ENCODE data around the gene PPP1CA. TPM values are rescaled to one million over a fixed set of nuclear protein-coding genes. Genes with fewer than 3 reads are reported as not detected.

The PPP1CA gene
- polyA plus RNA-seq, 2 of the 4 experiments (the other 2 are of a cell fraction): 174 to 208 TPM

- no peak for ATAC-seq
- ChIA-PET CTCF (interaction anchor here (1.0 to 1.7 kb wide), 3 partner anchors 18 to 72 kb away, joined by 3 to 4 read pairs (median 4); partner anchors contain the start of genes GPR152 and PITPNM1), POLR2A (no interaction called here)
- TF ChIP-seq ATOH8 (CRISPR knock-in tag; IDR thresholded peaks at IDR 0.05; ENCODE audit: low read depth): no peak
- TF ChIP-seq MAZ (IDR thresholded peaks at IDR 0.05; ENCODE audit: borderline replicate concordance, low read depth, low read length): no peak
- TF ChIP-seq, protein P1, sequence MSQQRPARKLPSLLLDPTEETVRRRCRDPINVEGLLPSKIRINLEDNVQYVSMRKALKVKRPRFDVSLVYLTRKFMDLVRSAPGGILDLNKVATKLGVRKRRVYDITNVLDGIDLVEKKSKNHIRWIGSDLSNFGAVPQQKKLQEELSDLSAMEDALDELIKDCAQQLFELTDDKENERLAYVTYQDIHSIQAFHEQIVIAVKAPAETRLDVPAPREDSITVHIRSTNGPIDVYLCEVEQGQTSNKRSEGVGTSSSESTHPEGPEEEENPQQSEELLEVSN (IDR thresholded peaks at IDR 0.05; ENCODE audit: borderline replicate concordance, low read depth): no peak
- TF ChIP-seq CEBPB (IDR thresholded peaks at IDR 0.05): no peak
- TF ChIP-seq, protein P2, sequence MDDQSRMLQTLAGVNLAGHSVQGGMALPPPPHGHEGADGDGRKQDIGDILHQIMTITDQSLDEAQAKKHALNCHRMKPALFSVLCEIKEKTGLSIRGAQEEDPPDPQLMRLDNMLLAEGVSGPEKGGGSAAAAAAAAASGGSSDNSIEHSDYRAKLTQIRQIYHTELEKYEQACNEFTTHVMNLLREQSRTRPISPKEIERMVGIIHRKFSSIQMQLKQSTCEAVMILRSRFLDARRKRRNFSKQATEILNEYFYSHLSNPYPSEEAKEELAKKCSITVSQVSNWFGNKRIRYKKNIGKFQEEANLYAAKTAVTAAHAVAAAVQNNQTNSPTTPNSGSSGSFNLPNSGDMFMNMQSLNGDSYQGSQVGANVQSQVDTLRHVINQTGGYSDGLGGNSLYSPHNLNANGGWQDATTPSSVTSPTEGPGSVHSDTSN (IDR thresholded peaks at IDR 0.05): no peak
- TF ChIP-seq SMC3 (IDR thresholded peaks at IDR 0.05): no peak
- TF ChIP-seq, protein P3, sequence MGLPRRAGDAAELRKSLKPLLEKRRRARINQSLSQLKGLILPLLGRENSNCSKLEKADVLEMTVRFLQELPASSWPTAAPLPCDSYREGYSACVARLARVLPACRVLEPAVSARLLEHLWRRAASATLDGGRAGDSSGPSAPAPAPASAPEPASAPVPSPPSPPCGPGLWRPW (IDR thresholded peaks at IDR 0.05): no peak
- no peak for TF ChIP-seq JUN (IDR thresholded peaks at IDR 0.05)
- Histone ChIP-seq H3K4me1 (peaks cover 19% of the 10 kb centered on the region; the same call in 2 of the 3 replicates), H3K4me3 (no peak overlapping the region), H3K27ac (no peak overlapping the region), H3K9me3 (no peaks in the 10 kb centered on the region), H3K4me2 (no peak overlapping the region)
- DNase-seq (ENCODE audit: low read depth in 1 of 2, low spot score in 1 of 2): no peak
- no peak for FAIRE-seq
- WGBS (ENCODE audit: missing lambda C conversion rate): 91% methylated on average over 17 of the region's 22 CpGs
These were observed 32.1 kb upstream of the PPP1CA start for GRCh38 chr11:67433536-67434394.

DNA sequence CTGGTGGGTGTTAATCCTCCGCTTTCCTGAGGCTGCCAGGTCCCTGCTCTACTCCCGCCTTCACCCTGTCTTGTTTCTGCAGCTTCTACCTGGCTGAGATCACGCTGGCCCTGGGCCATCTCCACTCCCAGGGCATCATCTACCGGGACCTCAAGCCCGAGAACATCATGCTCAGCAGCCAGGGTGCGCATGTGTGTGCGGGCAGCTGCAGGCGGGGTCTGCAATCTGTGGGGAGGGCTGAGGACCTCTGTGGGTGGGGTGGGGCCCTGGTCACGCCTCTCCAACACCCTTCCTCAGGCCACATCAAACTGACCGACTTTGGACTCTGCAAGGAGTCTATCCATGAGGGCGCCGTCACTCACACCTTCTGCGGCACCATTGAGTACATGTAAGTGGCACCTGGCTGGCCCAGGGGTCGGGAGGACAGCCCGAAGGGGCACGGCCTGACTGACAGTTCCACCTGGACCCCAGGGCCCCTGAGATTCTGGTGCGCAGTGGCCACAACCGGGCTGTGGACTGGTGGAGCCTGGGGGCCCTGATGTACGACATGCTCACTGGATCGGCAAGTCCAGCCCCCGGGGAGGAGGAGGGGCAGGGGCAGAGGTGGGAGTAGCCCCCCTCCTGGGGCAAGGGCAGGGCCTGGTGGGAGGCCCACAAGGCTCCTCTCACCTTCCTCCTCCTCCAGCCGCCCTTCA, 31.1 kb upstream of the PPP1CA start:
- H3K4me1 ChIP-seq: peaks cover 19% of the 10 kb centered on the region; the same call in 2 of the 3 replicates
- DNase-seq (ENCODE audit: low read depth in 1 of 2, low spot score in 1 of 2) (no peak), FAIRE-seq (no peak), ATAC-seq (no peak)
- CTCF ChIA-PET: interaction anchor here (1.0 to 1.2 kb wide), 2 partner anchors 50 to 73 kb away, joined by 3 to 4 read pairs; partner anchors contain the start of gene PITPNM1
- WGBS (ENCODE audit: missing lambda C conversion rate): 87% methylated on average over 19 of the region's 22 CpGs
- H3K4me2 ChIP-seq: no peak overlapping the region
- TF ChIP-seq ELK1 (IDR thresholded peaks at IDR 0.05; ENCODE audit: low read depth, low read length) (no peak), NPAS2 (CRISPR knock-in tag; IDR thresholded peaks at IDR 0.05; ENCODE audit: borderline replicate concordance) (no peak), EHF (CRISPR knock-in tag; IDR thresholded peaks at IDR 0.05) (no peak), PHF8 (IDR thresholded peaks at IDR 0.05; ENCODE audit: borderline replicate concordance, low read depth) (no peak), ZSCAN20 (CRISPR knock-in tag; IDR thresholded peaks at IDR 0.05) (no peak), TFCP2L1 (CRISPR knock-in tag; IDR thresholded peaks at IDR 0.05) (no peak), RARB (CRISPR knock-in tag; IDR thresholded peaks at IDR 0.05) (no peak), SMC3 (IDR thresholded peaks at IDR 0.05) (no peak), FOXS1 (CRISPR knock-in tag; IDR thresholded peaks at IDR 0.05) (no peak), HEYL (CRISPR knock-in tag; IDR thresholded peaks at IDR 0.05) (no peak), KDM1A (IDR thresholded peaks at IDR 0.05; ENCODE audit: low read depth) (no peak), POLR2A (IDR thresholded peaks at IDR 0.05; ENCODE audit: low read length) (no peak), JUNB (IDR thresholded peaks at IDR 0.05) (no peak), KDM5A (IDR thresholded peaks at IDR 0.05) (no peak), MAFK (IDR thresholded peaks at IDR 0.05; ENCODE audit: partially characterized antibody) (no peak), ATOH8 (CRISPR knock-in tag; IDR thresholded peaks at IDR 0.05; ENCODE audit: low read depth) (no peak), HOXB5 (CRISPR knock-in tag; IDR thresholded peaks at IDR 0.05) (no peak)
- TF ChIP-seq, protein P1 (IDR thresholded peaks at IDR 0.05; ENCODE audit: borderline replicate concordance, low read depth): no peak
- H3K27ac ChIP-seq: no peak overlapping the region
- POLR2A ChIA-PET: interaction anchor here (0.5 kb wide), 2 partner anchors 28 kb away, joined by 3 read pairs; no protein-coding TSS in a partner anchor
- no peak overlapping the region for H3K4me3 ChIP-seq
- no peaks in the 10 kb centered on the region for H3K9me3 ChIP-seq
